Heart right ventricle (tissue), 16 donors: ENCODE measurements around the gene LRRC2. TPM values are rescaled to one million over a fixed set of nuclear protein-coding genes. Genes with fewer than 3 reads are reported as not detected.
"Not testable (repeated sequence)": the region's sequence is repeated elsewhere in the genome, so short reads cannot be mapped to it uniquely, and the experiment has no call there.

Experiments used
- ATAC-seq, 8 donors: fragments of 200-7000 bp; cut with Tn5 transposase; one replicate each; pipeline ENCODE4 v1.9.1; 2020; ENCODE audit warnings: mild to moderate bottlenecking in 8 of 8, moderate library complexity in 8 of 8, moderate number of reproducible peaks in 1 of 8
- DNase-seq, 2 donors: peaks; one replicate each; pipeline ENCODE4 v3.0.0-alpha.2; 2020
- H3K27ac ChIP-seq, 10 donors: fragments of 200-600 bp; sonication (generic) in 2 of 10; one replicate each; pipeline versions ENCODE4 v1.5.0 to v1.8.0; 2020 to 2022; ENCODE audit warnings: mild to moderate bottlenecking in 3 of 10
- H3K27me3 ChIP-seq, 7 donors: fragments of 200-600 bp; one replicate each; pipeline ENCODE4 v1.8.0; 2021 to 2022; ENCODE audit warnings: mild to moderate bottlenecking in 2 of 7
- H3K36me3 ChIP-seq, 9 donors: fragments of 200-600 bp; sonication (generic) in 1 of 9; one replicate each; pipeline versions ENCODE4 v1.5.0 to v1.8.0; 2020 to 2022; ENCODE audit warnings: mild to moderate bottlenecking in 2 of 9
- H3K4me1 ChIP-seq, 9 donors: fragments of 200-600 bp; sonication (generic) in 1 of 9; one replicate each; pipeline versions ENCODE4 v1.5.0 to v1.8.0; 2020 to 2022; ENCODE audit warnings: mild to moderate bottlenecking in 4 of 9
- H3K4me3 ChIP-seq, 10 donors: fragments of 200-600 bp; sonication (generic) in 2 of 10; one replicate each; pipeline versions ENCODE4 v1.5.0 to v1.8.0; 2020 to 2022; ENCODE audit warnings: mild to moderate bottlenecking in 7 of 10, moderate library complexity in 2 of 10
- H3K9me3 ChIP-seq, 11 donors: fragments of 200-600 bp in 10 of 11; sonication (generic) in 2 of 11; one replicate each; pipeline versions ENCODE4 v1.5.0 to v1.8.0; 2013 to 2022; ENCODE audit warnings: mild to moderate bottlenecking in 2 of 11, control low read depth in 1 of 11, moderate library complexity in 1 of 11
- WGBS, 2 donors: extraction: QIAGEN DNeasy Blood & Tissue Kit; methylation state at CpG; one replicate each; pipeline ENCODE4 v1.1.7; 2013; ENCODE audit warnings: inconsistent platforms in 1 of 2; 5-methylcytosine and 5-hydroxymethylcytosine counted together
- intact Hi-C, 10 donors: fragments of 100-400 bp; cut with DNase I; formaldehyde crosslinking; loops; one replicate each; pipeline versions ENCODE4 v1.11.1 to v1.14.2; 2022
- polyA plus RNA-seq, 2 donors: library from polyadenylated mRNA; stranded (reverse); fragments of 200-250 nt; gene quantifications; one replicate each; pipeline ENCODE4 v1.2.3, GENCODE V29; 2013
- total RNA-seq, 10 donors: library from RNA; stranded (reverse); fragmentation: NEBNext Ultra II Directional in 3 of 10; extraction: Animal tissue kit (Norgen Biotek cat#: 25700) in 3 of 10; gene quantifications; one replicate each; pipeline versions ENCODE4 v1.2.1 to v1.2.4, GENCODE V29; 2021 to 2023
- TF ChIP-seq, protein P1 (sequence below), 9 donors: fragments of 200-600 bp; sonication (generic) in 2 of 9; IDR thresholded peaks; one replicate each; pipeline versions ENCODE4 v1.5.0 to v1.8.0; 2021 to 2022; ENCODE audit warnings: antibody characterized with exemption in 9 of 9, mild to moderate bottlenecking in 5 of 9, moderate library complexity in 1 of 9
- donor health status: Arrhythmogenic right ventricular cardiomyopathy.
- donor health status: ischemic (EF 13 %, LVEDD 7.1; RV severe dilation, severe dysfunction).
- donor health status: healthy with polysubstance abuse.
- donor health status: DM: no; HTN: yes; CAD: no.
- donor health status: DM: no; HTN: no; CAD: no.
- donor health status: ischemic (EF 25% LVEDD 6.9; RV normal size, moderate dysfunction).
- donor health status: ischemic (EF 25% LVEDD 5.7; RV mildly dilated, moderate dysfunction).
- donor health status: healthy.
- donor health status: DM: yes; HTN: yes; CAD: no.
- donor health status: Ischemic cardiomyopathy.
- donor health status: ischemic (EF 35%, LVEDD 5.7; RV mildly dilated, moderate dysfunction).
- donor health status: nonischemic (EF 11% LVEDD 7.7; RV severe dilation, severe dysfunction).
- donor health status: DM: yes; HTN: yes; CAD: no.
- donor health status: PGD.
- donor health status: ischemic (EF 29% LVEDD 5.4; RV normal size, mild dysfunction).
- donor health status: nonischemic (EF 23%, LVEDD 6.1; RV moderate dilation, normal function).

Gene LRRC2
- total and polyA plus RNA-seq, 12 donors, result 10.7 to 163 (median 125) TPM

GRCh38 chr3:46595819-46596314 lies 29.8 kb upstream of the LRRC2 start:
- H3K4me3 ChIP-seq, result no peak overlapping the region
- intact Hi-C loops, result no loop called here
- 85 to 88% methylated on average over 8 of the region's 8 CpGs for whole genome bisulfite sequencing, 2 donors
- no peaks in the 10 kb centered on the region for H3K27me3 ChIP-seq
- no peak for ATAC-seq
- no peaks in the 10 kb centered on the region for H3K4me1 ChIP-seq
- DNase-seq, result no peak
- no peak overlapping the region for H3K27ac ChIP-seq
- TF ChIP-seq, protein P1, sequence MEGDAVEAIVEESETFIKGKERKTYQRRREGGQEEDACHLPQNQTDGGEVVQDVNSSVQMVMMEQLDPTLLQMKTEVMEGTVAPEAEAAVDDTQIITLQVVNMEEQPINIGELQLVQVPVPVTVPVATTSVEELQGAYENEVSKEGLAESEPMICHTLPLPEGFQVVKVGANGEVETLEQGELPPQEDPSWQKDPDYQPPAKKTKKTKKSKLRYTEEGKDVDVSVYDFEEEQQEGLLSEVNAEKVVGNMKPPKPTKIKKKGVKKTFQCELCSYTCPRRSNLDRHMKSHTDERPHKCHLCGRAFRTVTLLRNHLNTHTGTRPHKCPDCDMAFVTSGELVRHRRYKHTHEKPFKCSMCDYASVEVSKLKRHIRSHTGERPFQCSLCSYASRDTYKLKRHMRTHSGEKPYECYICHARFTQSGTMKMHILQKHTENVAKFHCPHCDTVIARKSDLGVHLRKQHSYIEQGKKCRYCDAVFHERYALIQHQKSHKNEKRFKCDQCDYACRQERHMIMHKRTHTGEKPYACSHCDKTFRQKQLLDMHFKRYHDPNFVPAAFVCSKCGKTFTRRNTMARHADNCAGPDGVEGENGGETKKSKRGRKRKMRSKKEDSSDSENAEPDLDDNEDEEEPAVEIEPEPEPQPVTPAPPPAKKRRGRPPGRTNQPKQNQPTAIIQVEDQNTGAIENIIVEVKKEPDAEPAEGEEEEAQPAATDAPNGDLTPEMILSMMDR (IDR thresholded peaks at IDR 0.05), result no peak
- H3K9me3 ChIP-seq, result peaks cover 0 to 7% (median 0%) of the 10 kb centered on the region in 11 donors
- H3K36me3 ChIP-seq, result no peaks in the 10 kb centered on the region

- TF ChIP-seq, protein P1 (IDR thresholded peaks at IDR 0.05), result no peak
- Histone ChIP-seq H3K4me3 (no peak overlapping the region), H3K27ac (no peak overlapping the region), H3K9me3 (peaks cover 0 to 7% (median 0%) of the 10 kb centered on the region in 11 donors), H3K4me1 (no peaks in the 10 kb centered on the region), H3K36me3 (no peaks in the 10 kb centered on the region), H3K27me3 (no peaks in the 10 kb centered on the region)
- ATAC-seq (no peak), DNase-seq (no peak)
- WGBS, 2 donors, result 87 to 90% methylated on average over 4 of the region's 4 CpGs
- intact Hi-C loops, result no loop called here
These were observed 28.6 kb upstream of the LRRC2 start for GRCh38 chr3:46594723-46595122.

GRCh38 chr3:46593979-46594378 lies 27.9 kb upstream of the LRRC2 start:
- peaks cover 0 to 7% (median 0%) of the 10 kb centered on the region in 11 donors for H3K9me3 ChIP-seq
- no peak for DNase-seq
- no peaks in the 10 kb centered on the region for H3K36me3 ChIP-seq
- intact Hi-C loops, result no loop called here
- ATAC-seq, result no peak
- TF ChIP-seq, protein P1 (IDR thresholded peaks at IDR 0.05), result no peak
- H3K4me1 ChIP-seq, result no peaks in the 10 kb centered on the region
- no peak overlapping the region for H3K27ac ChIP-seq
- H3K4me3 ChIP-seq, result no peak overlapping the region
- H3K27me3 ChIP-seq, result no peaks in the 10 kb centered on the region

GRCh38 chr3:46593274-46593862 lies 27.3 kb upstream of the LRRC2 start:
- H3K27me3 ChIP-seq, result no peaks in the 10 kb centered on the region
- no peak overlapping the region for H3K4me3 ChIP-seq
- intact Hi-C loops, result no loop called here
- ATAC-seq (no peak), DNase-seq (no peak)
- no peaks in the 10 kb centered on the region for H3K4me1 ChIP-seq
- no peak overlapping the region for H3K27ac ChIP-seq
- WGBS, 2 donors, result 85 to 90% methylated on average over 14 of the region's 14 CpGs
- TF ChIP-seq, protein P1 (IDR thresholded peaks at IDR 0.05), result no peak
- no peaks in the 10 kb centered on the region for H3K36me3 ChIP-seq
- H3K9me3 ChIP-seq, result peaks cover 0 to 7% (median 0%) of the 10 kb centered on the region in 11 donors

- H3K4me1 ChIP-seq, ATAC-seq, H3K27me3 ChIP-seq, H3K36me3 ChIP-seq, DNase-seq, H3K4me3 ChIP-seq, intact Hi-C loops, H3K27ac ChIP-seq, H3K9me3 ChIP-seq: not testable (repeated sequence)
- WGBS, 2 donors, result 77 to 81% methylated on average over 3 of the region's 3 CpGs
These were observed 21.2 kb upstream of the LRRC2 start for GRCh38 chr3:46587268-46587667.
